Measurements from ENCODE around the gene IGLL1.

IGLL1 gene

GRCh38 chr22:23530106-23530505 is 50.0 kb downstream of the IGLL1 start:
- DNase-seq (ENCODE audit: low read depth in 1 of 2, low spot score in 1 of 2): no peak

GRCh38 chr22:23529166-23530103 is 50.7 kb downstream of the IGLL1 start:
- no peak for DNase-seq (ENCODE audit: low read depth in 1 of 2, low spot score in 1 of 2)

- no peak for DNase-seq (ENCODE audit: low read depth in 1 of 2, low spot score in 1 of 2)
Observed at GRCh38 chr22:23527971-23528740, 51.9 kb downstream of the IGLL1 start.

- DNase-seq (ENCODE audit: low read depth in 1 of 2, low spot score in 1 of 2): no peak
Observed at GRCh38 chr22:23526596-23527316, 53.3 kb downstream of the IGLL1 start.

- no peak for DNase-seq (ENCODE audit: low read depth in 1 of 2, low spot score in 1 of 2)
Observed at GRCh38 chr22:23525510-23525909, 54.6 kb downstream of the IGLL1 start.

- DNase-seq (ENCODE audit: low read depth in 1 of 2, low spot score in 1 of 2): no peak
Observed at GRCh38 chr22:23524226-23524625, 55.9 kb downstream of the IGLL1 start.

- DNase-seq (ENCODE audit: low read depth in 1 of 2, low spot score in 1 of 2): no peak
Observed at GRCh38 chr22:23523713-23524112, 56.4 kb downstream of the IGLL1 start.
